NOMO-1 treated with DMSO at 0.1 percent for 48 hours (cell line): ENCODE measurements around the gene NAXD.
"Not testable (repeated sequence)": the region's sequence is repeated elsewhere in the genome, so short reads cannot be mapped to it uniquely, and the experiment has no call there.

Experiments
- DNase-seq: peaks from one replicate; lab custom pipeline; 2025; ENCODE audit not compliant: unreplicated experiment; lab: John Stamatoyannopoulos, UW

The NAXD gene

DNA sequence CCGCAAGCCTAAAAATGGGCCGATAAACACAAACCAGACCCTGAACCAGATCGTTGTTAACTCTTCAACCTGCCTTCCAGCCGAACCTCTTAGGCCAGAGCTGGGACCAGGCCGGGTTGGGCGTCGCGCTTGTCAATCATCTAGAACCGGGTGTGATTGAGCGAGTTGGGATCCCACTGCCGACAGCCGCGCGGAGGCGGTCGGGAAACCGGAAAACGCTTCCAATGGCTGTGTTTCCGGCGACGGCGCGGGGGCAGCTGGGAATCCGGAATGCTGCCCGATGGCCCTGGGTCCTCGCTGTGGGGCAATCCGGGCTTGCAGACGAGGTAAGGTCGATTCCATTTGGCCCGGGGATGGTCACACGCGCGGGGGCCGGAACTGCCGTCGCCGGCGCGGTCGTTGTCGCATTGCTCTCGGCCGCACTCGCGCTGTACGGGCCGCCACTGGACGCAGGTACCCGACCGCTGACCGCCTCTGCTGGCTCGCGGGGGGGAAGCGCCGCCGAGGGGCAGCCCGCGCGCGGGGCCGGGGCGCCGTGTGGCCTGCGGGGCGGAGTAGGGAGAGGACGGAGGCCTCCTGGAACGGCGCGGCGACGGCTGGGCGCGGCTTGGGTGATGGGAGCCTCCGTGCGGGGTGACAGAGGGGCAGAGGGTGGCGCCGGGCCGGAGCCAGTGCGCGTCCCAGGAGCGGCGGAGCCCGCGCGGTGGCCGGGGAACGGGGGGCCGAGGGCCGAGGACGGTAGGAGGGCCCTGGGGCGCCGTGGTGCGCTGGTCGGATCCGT, at the start of gene NAXD:
Gene NAXD (plus strand): TSS at position 224 of the 781 bp plus-strand sequence. CDS start 57 bp downstream, at position 281.
- peak; percentile 86 for DNase-seq

DNA sequence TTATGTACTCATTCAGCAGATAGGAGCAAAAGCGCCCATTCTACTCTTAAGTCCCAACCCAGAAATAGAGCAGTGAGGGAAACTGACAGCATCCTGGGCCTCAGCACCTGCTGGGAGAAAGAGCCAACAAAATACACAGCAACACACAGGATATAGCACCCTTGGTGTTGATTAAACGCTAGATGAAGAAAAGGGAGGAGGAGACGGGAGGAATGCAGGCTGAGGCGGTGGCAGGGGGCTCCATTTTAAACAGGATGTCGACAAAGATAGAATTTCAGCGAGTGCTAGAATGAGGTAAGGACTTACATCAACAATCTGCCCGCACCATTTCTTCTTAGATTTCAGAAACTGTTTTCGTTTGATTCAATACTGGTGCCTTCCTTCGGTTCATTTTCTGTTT, 49.2 kb upstream of the NAXD start:
- DNase-seq: no peak

DNA sequence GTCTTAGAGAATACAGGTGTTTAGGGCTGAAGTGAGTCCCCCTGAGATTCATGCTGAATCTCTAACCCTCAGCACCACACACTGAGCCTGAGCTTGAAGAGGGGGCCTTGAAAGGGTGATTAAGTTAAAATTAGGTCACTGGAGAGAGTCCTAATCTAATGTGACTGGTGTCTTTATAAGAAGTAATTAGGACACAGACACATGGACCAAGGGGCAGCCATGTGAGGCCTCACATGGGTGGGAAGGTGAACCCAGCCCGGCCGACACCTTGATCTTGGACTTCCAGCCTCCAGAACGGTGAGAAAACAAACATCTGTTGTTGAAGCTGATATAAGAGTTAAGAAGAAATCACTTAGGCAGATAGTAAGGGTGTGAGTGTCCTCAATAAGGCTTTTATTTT, 46.7 kb upstream of the NAXD start:
- no peak for DNase-seq

DNA sequence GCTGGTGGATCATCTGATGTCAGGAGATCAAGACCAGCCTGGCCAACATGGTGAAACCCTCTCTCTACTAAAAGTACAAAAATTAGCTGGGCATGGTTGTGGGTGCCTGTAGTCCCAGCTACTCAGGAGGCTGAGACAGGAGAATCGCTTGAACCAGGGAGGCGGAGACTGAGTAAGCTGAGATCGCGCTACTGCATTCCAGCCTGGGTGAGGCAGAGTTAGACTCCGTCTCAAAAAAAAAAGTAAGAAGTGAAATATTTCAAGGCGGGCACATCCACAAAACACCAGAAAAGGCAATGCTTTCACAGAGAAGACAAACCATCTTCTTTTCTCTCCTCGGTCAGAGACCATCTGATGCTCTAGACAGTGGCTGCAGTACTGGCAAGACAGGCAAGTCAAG, 45.4 kb upstream of the NAXD start:
- not testable (repeated sequence) for DNase-seq

- DNase-seq: no peak
These were observed 44.5 kb upstream of the NAXD start for GRCh38 chr13:110570886-110571285.

GRCh38 chr13:110571896-110572777, 43.2 kb upstream of the NAXD start:
- no peak for DNase-seq

DNA sequence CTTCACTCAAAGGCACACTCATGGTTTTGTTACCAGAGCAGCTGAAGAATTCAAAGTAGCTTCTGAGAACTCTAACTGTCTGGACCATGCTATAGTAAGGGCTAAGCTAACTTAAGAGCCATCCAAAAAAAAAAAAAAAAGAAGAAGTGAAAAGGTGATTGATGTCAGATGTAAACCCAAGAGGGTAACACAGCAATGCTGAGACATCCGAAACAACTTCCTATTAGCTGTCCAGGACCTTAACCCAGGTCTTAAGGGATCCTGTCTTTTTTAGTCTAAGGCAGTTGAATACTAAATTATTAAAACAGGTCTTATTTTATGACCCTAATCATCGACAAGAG, 42.6 kb upstream of the NAXD start:
- no peak for DNase-seq

GRCh38 chr13:110574161-110574560, 41.2 kb upstream of the NAXD start:
- no peak for DNase-seq

DNA sequence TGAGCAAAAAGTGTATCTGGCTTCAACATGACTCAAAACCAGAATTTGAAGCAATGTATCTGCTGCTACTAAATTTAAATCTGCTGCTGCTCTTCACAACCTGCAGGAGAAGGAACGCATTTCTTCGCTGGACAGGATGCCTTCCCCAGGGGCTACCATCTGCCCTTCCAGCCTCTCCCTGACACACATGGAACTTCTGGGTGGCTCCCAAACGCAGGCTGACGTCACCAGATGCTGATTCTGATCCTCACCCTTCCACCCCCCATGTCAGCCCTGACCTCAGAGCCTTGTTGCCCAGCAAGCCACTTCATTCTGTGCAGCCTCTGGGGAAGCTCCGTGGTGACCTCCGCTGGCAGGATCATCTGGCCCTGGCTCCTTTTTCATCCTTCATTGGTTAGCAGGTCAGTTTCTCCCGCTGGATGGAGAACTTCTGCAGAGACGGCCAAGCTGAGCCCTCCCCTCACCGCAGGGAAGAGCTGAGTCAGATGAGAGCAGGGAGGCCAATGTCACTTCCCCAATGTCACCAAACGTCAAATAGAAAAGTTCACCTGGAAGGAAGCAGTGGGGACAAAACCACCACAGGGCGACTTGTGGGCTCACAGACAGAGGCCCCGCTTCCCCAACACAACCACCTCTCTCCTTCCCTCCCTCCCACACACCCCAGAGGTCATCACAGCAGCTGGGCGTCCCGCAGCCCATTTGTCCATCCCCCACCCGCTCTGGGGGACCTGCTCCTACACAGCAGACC, 39.8 kb upstream of the NAXD start:
- DNase-seq: peak; percentile 88

DNA sequence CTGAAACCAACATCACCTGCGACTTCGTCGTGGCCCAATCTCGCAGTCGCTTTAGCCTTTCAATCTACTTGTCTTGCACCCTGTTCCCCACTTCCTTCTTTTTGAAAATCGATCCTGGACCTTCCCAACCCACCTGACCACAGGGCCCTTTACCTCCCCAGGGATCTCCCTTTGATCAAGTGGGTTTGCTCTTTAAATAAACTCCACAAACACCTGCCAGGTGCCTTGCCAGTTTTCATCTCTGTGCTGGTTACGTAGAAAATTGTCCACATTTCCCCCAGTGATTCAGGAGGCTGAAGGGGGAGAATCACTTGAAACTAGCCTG, 39.3 kb upstream of the NAXD start:
- DNase-seq: no peak

- DNase-seq: no peak
These were observed 38.4 kb upstream of the NAXD start for GRCh38 chr13:110576736-110577476.

DNA sequence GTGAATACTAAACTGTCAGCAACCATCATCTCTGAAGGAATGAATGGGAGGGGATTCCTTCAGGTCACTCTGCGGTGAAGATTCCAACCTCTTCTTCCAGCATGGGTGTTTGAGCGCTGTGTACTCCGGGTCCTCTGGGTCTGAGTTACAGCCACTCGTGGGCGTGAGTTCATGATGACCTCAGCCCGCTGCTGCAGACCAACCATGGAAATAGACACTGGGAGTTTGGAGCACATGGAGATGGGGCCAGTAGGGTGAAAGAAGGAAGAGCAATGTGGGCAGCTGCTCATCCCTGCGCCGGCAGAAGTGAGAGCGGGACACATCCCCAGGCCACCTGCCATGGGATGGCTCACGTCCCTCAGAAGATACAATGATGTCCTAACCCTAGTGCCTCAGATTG, 37.0 kb upstream of the NAXD start:
- DNase-seq: no peak

DNA sequence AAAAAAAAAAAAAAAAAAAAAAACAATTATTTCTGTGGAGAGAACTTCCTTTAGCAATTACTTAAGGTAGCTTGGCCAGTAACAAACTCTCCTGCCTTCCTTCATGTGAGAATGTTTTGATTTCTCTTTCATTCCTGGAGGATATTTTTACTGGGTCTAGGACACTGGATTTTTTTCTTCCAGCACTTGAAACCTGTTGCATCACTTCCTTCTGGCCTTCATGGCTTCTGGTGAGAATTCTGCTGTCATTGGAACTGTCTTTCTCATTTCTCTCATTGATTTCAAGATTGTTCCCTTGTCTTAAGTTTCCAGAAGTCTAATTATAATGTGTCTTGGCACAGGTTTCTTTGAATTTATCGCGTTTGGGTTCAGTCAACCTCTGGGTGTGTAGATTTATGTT, 34.5 kb upstream of the NAXD start:
- peak; percentile 45 for DNase-seq

DNA sequence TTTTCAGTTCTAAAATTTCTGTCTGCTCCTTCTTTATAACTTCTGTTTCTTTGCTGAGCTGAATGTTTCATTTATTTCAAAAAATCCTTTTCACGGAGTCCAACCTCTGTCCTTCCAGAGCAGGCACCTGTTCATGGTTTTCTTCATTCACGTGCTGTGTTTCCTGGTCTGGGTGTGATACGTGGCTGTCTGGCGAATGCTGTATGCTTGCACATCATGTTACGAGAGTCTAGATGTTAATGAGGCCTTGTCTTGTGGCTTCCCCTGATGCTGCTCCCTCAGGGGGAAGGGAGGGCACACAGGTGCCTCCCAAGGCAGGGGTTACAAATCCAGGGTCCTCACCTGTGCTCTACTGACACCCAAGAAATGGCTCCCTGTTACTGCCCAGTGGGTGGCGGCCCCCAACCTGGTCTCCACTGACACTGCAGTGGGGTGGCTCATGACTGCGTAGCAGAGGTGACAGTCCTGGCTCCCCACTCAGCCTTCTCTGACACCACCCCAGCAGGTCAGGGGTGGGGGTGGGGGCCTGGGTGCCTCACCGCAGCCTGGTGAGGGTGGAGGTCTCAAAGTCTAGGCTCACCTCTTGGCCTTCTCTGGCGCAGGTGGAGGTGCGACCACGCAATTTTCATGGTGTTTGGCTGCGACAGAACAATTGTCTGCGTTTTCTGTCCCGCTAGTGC, 33.7 kb upstream of the NAXD start:
- no peak for DNase-seq

DNA sequence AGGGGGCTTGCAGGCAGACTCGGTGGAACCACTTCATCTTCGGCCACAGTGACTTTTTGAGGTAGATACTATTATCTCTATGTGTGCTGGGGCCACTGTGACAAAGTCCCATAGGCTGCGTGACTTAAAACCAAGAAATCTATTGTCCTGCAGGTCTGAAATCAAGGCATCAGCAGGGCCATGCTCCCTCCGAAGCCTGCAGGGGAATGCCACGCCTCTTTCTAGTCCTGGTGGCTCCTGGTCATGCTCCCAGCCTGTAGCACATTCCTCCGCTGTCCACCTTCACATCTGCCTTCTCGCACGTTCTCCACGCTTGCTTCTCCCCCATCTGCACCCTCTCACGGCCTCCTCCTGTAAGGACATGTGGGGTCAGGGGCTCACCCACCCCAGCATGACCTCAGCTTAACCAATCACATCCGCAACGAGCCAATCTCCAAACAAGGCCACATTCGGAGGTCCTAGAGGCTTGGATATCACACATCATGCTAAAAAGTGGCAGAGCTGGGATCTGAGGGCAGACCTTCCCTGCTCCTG, 32.9 kb upstream of the NAXD start:
- DNase-seq: no peak

DNA sequence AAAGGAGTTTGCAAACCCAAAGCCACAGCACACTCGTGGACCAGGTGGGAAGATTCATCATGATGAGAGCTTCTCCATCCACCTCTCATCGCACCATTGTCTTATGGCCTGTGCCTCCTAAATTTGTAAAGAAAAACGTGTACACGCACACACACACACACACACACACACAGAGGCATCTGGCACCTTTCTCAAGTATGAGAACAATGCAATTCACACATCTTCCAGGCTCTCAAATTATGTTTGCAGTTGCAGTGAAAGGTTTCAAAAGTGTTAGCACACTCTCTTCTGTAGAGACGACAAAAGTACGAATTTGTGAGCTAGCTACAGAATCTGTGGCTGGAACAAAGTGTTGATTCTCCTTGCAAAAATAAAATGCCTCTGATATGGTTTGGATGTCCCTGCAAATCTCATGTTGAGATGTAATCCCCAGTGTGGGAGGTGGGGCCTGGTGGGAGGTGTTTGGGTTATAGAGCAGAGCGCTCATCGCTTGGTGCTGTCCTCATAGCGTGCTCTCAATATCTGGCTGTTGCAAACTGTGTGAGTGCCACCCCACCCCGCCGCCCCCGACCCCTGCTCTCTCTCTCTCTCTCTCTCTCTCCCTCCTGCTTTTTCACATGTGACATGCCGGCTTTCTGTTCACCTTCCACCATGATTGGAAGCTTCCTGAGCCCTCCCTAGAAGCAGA, 32.0 kb upstream of the NAXD start:
- no peak for DNase-seq

DNA sequence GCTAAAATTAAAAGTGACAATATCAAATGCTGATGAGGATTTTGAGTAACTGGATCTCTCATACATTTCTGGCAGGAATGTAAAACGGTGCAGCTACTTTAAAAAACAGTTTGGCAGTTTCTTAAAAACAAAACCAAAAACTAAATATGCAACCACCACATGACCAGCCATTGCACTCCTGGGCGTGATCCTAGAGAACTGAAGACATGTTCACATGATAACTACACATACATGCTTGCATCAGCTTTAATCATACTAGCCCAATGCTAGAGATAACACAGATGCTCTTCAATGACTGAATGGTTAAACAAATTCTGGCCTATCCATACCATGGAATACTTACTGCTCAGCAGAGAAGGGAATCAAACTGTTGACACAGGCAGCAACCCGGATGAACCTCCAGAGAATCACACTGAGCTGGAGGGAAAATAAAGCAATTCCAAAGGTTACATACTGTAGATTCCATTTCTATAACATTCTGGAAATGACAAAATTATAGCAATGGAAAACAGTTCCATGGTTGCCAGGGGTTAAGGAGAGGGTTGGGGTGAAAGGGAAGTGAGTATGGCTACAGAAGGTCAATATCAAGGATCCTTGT, 25.5 kb upstream of the NAXD start:
- DNase-seq: no peak

DNA sequence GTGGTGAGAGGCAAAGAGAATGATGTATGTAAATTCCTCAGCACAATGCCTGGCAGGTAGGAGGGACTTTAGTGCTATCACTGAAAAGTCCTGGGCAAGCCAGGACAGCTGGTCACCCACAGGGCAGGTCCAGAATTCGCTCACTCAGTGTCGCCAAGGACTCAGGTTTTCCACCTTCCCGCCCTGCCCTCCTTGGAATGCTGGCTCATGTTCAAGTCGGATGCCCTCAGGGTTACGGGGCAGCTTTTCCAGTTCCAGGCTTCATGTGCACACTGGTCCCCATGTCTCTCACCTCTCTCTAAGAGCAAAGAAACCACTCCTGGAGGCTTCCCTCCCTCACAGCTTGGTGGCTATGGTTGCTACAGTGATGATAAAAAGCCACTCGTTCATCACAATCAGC, 24.8 kb upstream of the NAXD start:
- no peak for DNase-seq

- DNase-seq: no peak
These were observed 22.7 kb upstream of the NAXD start for GRCh38 chr13:110592665-110593064.
